GM18873 (cell line): ENCODE data around the gene CXCL17.

Experiments
- ATAC-seq: cut with Tn5 transposase; IDR thresholded peaks from one replicate; pipeline ENCODE4 v1.9.1; 2021; ENCODE audit warnings: mild to moderate bottlenecking, moderate library complexity, moderate number of reproducible peaks; ENCODE audit not compliant: unreplicated experiment, low FRiP score

CXCL17 gene

DNA sequence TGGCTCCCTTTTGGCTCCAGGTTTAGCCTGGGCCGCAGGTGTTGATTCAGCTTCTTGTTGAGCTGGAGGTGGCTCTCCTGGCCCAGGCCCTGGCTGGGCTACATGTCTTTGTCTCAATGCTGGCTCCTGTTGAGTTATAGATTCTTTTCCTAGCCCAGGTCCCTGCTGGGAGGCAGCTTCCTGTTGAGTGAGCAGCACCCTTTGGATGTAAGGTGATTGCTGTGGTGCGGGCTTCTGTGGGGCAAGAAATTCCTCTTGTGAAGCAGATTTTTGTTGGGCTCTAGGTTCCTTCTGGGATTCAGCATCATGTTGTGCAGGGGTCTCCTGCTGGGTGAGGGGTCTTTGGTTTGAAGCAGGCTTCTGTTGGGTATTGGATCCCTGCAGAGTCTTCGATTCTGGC lies 16.1 kb downstream of the CXCL17 start:
- ATAC-seq = no peak

DNA sequence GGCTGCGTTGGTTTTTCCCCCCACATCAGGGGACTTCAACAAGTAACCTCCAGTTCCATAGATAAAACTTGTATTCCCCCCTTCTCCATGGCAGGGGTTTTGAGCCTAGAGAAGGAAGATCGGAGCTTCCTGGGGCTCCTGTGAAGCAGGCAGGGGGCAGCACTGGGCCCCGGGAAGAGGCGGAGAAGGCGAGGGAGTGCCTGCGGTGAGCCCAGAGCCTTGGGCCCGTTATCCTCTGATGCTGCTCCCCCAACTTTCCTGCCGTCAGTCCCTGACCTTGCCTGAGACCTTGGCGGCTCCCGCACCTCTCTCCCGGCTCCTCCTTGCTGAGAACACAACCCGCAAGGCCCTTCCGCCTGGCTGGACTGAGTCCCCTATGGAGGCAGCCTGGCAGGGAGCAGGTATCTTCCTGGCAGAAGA lies 18.0 kb downstream of the CXCL17 start:
- no peak for ATAC-seq

DNA sequence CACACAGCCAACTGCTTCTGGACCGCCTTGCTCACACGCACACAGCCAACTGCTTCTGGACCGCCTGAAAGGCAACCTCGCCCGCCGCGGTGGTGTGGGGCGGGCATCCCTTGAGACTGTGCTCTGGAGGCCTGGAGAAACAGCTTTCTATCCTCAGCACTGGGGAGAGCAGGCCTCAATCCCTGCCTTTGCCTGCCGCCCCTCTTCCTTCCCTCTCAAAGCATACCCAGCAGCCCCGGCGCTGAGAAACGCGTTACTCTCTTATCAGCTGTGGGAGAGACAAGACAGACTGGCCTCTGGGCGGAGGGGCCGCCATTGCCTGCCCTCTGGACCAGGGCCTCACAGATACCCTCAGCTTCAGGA lies 18.4 kb downstream of the CXCL17 start:
- ATAC-seq = no peak

DNA sequence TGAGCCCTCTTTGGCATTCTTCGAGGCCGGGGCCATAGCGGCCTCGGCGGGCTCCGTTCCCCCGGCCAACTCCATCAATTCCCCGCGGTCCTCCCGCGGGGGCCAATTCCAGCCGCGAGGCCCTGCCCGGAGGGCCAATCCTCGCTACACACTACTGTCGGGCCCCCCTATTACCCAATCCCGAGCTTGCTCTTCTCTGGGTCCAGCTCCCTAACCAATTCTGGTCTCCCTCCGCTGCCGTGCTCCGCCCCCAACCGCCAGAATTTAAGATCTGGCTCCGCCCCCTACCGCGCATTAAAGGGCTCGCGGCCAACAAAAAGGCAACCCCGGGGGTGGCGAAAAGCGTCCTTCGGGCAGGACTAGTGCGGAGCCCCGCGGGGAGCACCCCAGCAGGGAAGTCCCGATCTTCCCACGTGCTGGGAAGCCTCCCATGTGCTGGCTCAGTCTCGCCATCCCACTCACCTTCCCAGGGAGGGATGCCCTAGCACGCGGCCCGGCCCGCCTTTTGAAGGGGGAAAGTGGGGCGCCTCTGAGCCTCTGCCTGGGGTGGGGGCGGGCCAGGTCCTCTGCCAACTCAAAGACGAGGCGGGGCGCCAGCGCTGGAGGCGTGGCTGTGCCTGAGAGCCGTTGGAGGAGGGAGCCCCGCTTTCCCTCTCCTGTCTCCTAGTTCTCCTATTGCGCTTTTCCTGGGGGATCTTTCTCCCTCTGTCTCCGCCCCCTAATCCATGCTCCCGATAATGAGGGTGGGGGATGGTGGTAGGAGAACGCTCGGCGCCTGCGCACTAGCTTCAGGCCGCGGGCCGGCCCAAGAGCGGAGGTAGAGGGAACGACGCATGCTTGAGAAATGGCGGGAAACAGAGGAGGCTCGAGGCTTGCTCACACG lies 19.0 kb downstream of the CXCL17 start:
- peak; percentile 84 for ATAC-seq

DNA sequence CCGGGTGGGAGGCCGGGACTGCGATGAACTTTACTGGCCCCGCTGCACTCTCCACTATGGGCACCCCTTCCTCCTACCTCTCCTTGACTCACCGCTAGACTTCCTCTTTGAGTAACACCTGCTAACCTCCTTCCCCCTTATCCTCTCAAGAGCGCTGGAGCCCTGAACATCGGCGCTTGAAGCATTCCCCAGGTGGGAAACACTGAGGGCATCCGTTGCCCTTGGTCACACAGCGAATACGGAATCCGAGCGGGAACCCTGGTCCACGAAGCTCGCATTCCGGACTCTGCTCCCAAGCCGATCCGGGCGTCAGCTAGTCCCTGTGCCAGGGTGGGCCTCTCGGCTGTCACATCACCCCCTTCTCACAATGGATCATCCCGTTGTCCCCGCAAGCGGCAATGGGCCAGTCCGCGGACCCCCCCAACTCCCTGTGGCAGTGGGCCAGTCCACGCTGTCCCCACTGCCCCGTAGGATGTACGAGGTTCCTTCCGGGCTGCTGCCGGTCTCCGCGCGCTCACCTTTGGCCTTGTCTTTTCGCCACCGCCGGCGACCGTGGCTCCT lies 19.8 kb downstream of the CXCL17 start:
- ATAC-seq = peak; percentile 27

DNA sequence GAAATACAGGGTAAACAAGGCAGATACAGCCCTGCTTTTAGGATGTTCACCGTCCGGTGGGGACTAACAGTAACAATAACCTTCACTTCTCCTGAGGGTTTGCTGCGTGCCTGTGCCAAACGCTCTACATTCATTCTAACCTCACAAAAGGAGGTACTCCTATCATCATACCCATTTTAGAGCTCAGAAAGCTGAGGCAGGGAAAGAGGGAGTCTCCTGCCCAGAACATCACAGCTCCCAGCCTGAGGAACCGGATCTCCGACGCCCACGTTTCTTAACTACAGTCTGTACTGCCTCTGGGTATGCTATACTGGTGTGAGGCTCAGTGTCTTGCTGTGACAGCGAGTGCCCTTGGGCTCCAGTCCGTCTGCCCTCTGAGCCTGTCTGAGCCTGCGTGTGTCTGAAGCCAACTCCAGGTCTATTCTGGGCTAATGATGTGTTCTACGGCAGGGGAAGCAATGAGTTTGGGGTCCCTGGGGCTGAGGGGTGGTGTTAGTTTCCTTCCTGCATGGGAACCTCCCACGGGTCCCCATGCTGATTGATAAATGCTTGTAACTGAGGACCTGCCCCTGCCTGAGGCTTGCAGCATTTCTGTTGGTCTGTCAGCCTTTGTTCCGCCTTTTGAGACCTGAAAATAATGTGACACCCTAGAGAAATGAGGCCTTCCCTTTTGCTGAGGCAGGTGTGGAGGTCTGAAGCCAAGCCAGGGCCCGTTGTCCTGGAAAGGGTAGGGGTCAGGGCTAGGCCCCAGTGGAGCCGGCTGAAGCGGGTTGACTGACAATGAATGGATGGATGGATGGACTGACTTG lies 20.4 kb downstream of the CXCL17 start:
- ATAC-seq = no peak

DNA sequence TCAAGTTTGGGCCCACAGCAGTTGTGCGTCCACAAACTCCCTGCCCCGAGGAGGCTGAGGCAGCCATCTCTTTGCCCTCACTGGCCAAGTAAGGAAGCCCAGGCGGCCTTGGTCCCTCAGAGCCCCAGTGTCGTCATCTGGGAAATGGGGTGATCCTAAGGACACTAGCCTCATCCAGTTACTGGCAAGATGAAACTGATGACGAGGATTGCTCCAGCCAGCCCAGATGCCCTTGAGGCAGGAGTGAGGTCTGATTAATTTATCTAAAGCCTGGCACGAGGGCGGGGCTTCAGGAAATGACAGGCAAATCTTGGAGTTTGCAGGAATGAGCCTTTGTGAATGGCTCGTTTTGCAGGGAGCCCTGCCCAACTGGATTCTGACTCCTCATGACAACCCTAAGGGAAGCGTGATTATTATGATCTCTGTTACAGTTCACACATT lies 21.1 kb downstream of the CXCL17 start:
- ATAC-seq = no peak

DNA sequence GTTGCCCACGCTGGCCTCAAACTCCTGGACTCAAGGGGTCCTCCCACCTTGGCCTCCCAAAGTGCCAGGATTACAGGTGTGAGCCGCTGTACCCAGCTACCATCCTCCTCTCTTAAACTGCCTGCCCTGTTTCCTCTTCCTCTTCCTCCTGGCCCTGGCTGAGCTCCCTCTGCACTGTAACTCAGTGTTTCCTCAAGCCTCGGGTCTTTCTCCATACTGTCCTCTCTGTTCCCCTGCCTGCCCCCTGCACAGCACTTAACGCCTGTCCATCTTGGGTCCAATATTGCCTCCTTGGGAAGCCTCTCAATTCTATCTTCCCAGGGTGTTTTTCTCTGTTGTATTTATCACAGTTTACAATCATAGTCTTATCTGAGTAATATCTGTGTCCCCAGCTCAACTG lies 21.6 kb downstream of the CXCL17 start:
- ATAC-seq = no peak

DNA sequence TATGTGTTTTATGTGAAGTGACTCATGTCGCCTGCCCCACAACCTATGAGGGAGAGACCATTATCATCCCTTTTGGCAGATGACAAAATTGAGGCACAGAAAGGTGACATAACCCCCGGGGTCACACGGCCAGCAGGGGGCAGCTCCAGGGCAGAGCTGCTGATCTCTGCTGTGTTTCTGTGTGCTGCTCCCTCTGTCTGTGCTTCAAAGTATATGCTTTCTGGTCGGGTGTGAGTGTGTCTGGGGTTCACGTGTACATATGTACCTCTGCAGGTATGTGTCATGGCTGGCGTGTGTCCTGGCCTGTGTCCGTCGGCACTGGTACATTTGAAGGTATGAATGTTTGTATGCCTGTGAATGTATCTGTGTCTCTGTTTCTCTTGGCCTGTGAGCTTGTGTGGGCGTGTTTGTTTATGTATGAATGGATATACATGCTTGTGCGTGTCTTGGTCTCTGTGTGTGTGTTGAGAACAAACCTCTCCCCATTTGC lies 22.6 kb downstream of the CXCL17 start:
- ATAC-seq = no peak

DNA sequence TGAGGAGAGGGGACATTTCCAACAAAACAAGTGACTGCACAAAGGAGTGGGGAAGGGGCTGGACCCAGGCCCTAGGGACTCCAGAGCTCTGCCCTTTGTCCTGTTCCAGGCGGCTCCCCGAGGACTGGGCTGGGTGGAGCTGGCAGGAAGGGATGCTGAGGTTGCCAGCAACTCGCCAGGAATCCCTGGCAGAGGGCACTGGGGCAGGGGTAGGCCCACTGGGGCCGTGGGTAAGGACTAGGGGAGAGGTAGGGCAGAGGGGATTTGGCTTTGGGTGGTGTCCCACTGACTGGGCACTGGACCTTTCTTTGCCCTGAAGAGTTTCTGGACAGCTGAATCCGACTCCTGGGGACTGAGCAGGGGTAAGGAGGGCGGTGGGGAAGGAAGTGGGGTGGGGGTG lies 23.4 kb downstream of the CXCL17 start:
- ATAC-seq = no peak

DNA sequence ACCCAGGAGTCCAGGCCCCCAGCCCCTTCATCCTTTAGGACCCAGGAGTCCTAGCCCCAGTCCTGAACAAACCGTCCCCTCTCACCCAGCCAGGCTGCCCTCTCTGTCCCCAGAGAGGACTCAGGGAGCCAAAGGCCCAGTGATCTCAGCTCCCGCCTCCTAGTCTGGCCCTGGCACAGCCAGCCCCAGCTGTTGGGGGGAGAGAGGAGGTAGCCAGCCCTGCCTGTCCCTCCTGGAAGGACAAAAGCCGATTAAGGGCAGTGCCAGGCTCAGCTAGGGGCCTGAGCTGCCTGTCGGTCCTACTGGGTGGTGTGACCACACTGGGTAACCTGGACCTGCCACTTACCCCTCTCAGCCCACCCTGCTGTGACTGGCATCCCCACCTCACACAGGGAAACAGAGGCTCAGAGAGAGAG lies 30.1 kb downstream of the CXCL17 start:
- ATAC-seq = no peak

DNA sequence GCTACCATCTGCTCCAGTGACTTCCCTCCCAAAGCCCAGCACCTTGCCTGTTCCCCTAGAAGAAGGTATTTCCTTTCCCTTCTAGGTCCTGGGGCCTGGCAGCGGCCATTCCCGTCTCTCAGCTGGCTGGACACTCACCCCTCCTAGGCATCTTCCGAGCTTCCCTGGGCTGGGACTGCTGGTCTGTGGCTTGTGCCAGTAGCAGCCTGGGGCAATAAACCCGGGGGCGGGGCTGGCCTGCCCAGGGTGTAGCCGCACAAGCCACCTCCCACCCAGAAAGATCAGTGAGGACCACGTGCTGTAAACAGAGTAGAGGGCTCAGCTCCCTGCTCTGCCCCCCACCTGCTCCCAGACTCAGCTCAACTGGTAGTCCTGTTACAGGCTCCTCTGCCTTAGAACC lies 30.5 kb downstream of the CXCL17 start:
- no peak for ATAC-seq

DNA sequence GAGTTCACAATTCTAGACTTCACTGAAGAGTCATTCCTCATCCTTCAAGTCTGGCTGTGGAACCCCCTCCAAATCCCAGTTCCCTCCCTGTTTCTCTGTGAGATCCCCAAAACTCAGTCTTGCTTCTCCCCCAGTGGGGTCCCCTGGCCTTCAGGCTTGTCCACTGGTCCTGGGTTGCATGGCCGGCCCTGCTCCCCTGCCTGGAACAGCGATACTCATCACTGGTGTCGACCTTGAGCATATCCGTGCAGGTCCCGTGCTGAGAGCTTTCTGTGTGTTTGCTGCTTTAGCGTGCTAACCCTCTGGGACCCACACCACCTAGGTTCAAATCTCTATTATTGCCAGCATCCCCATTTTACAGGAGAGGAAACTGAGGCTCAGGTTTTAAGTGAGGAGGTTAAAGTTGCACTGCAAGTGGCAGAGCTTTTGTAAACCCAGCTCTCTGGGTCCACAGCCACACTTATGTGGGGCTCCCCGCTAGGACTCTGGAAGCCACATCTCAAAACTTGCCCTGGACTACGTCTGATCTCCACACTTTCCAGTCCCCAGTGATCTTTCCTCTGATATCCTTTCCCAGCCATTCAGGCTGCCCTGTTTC lies 31.1 kb downstream of the CXCL17 start:
- no peak for ATAC-seq

DNA sequence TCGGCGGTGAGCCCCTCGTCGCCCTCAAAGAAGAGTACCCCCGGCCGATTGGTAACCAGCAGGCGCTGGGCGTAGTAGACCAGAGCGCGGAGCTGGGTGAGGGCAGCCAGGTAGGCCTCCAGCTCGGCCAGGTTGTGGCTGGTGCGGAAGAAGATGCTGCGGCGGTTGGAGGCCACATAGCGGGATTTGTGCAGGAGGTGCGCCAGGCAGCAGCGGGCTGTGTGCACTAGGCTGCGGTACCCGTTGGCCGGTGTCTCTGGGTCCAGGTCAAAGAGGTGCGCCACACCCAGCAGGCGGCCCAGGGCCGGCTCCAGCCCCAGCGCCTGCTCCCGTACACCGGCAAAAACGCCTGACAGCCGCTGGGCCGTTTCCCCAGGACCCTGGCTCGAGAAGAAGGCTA lies 32.4 kb downstream of the CXCL17 start:
- ATAC-seq = no peak

DNA sequence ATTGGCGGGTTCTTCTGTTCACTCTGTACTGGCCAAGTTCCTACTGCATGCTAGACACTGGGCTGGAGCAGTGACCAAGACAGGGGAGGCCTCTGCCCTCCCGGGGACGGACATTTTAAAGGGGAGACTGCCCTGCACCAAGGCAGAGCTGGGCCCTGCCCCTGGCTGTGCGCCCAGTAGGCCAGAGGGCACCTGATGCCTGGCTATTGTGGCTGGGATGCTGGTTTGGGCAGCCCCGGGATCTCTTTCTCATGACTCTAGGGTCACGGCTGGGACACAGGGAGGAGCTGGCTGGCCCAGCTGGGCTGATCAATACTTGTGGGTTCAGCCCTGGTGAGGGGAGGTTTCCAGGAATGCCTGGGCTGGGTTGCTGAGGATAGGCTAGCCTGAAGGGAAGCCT lies 33.3 kb downstream of the CXCL17 start:
- no peak for ATAC-seq

DNA sequence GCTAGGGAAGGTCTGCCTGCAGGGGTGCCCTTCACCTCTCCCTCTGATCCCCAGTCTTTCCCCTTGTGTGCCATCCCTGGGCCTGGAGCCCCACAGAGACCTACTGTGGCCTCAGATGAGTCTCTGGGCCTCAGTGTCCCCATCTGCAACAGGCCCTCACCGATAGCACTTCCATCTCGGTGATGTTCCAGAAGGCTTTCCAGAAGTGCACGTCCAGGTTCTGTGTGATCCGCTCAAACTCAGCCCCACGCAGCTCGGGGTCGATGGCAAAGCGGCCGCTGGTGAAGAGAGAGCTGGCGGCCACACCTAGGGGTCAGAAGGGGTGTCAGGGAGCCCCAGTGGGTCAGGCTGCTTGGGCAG lies 35.0 kb downstream of the CXCL17 start:
- no peak for ATAC-seq

DNA sequence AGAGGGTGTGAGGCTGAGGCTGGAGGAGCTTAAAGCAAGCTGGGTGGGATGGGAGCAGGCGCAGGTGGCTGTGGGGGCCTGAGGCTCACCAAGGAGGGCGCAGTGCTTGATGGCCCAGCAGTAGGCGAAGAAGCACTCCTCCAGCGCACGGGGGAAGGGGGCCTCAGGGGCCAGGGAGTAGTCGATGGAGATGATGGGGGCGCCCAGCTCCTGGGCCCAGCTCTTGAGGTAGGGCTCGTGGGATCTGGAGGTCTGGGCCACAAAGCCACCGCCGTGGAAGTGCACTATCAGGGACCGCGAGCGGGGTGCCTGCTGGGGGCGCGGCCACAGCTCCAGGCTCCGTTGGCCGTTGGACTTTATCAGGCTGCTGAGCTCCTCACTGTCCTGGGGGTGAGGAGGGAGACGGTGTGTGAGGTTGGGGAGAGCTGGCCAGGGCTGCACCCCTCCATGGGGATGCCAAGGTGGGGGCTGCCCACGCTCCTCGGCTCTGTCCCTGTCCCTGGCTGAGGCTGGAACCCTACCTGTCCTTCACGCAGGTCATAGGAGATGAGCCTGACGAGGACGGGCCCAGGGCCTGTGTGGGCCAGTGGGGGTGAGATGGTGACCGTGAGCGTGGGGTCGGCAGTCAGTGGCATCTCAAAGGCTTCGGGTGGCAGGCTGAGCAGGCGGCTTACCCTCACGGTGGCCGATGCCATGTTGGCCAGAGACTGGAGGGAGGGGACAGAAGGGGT lies 35.5 kb downstream of the CXCL17 start:
- ATAC-seq = no peak

DNA sequence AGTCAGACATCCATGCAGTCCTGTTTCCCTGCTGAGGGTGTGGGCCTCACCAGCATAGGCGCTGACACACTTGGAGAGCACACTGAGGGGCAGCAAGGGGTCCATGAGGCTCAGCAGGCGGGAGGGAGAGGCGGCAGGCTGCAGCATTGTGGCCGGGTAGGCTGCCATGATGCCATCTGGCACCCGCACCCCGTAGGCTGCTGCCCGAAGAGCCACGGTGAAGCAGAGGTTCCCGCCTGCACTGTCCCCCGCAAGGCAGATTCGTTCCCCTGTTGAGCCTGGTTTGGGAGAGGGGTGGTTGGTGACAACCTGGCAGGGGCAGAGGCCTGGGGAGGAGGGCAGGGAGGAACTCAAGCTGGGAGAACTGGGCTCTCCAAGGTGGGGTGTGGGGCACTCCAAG lies 36.6 kb downstream of the CXCL17 start:
- ATAC-seq = no peak

DNA sequence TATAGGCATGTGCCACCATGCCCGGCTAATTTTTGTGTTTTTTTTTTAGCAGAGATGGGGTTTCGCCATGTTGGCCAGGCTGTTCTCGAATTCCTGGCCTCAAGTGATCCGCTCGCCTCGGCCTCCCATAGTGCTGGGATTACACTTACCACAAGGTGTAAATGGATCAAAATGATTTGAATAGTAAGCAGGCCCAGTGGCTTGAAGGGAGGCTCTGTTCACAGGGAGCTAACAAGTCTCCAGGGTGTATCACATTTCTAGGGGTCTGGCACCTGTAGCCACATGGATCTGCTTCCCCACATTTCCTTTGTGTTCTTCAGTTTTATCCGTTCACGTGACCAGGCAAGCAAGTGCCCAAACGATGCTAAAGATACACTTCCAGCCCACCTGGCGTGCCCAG lies 39.2 kb downstream of the CXCL17 start:
- ATAC-seq = no peak

DNA sequence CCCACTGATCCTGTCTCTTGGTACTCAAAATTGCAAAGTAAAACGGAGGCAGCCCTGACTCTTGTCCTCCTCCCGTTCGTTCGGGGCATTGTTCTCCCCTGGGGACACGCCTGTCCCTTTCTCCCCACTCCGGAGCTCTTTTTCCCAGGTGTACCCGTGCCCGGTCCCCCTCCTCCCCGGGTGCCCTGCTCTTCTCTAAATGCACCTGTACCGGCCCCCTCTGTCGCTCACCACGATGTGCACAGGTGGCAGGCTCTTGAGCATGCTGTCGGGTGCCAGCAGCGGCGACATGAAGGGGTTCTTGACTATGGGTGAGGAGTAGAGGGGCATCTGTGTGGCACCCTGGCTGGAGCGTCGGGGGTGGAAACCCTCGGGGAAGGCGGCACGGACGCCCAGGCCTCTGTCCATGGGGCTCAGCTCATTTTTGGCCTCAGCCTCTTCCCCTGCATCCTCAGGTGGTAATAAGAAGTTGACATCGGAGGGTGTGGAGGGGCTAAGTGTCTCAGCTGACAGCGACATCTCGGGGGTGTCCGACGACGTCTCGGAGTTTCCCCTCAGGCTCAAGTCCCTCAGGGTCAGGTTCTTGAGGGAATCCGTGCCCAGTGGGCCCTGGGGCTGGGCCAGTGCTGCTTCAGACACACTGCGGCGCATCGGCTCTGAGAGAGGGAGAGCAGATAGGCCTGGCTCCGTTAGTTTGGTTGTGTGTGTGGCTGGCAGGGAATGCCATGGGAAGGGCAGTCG lies 40.2 kb downstream of the CXCL17 start:
- ATAC-seq = no peak
